Measurements from ENCODE around the gene GNB5.

Gene GNB5

GRCh38 chr15:52144656-52145178 is 46.5 kb downstream of the GNB5 start:
- no peak for DNase-seq (ENCODE audit: low spot score)

- DNase-seq (ENCODE audit: low spot score), result no peak
These were observed 47.3 kb downstream of the GNB5 start for GRCh38 chr15:52143873-52144272.

- DNase-seq (ENCODE audit: low spot score), result no peak
These were observed 50.5 kb downstream of the GNB5 start for GRCh38 chr15:52140646-52141045.

- peak; percentile 57 for DNase-seq (ENCODE audit: low spot score)
These were observed 51.4 kb downstream of the GNB5 start for GRCh38 chr15:52139599-52140462.

- no peak for DNase-seq (ENCODE audit: low spot score)
These were observed 53.5 kb downstream of the GNB5 start for GRCh38 chr15:52137432-52138357.

GRCh38 chr15:52136442-52136980 is 54.7 kb downstream of the GNB5 start:
- DNase-seq (ENCODE audit: low spot score), result no peak

- DNase-seq (ENCODE audit: low spot score), result no peak
These were observed 56.6 kb downstream of the GNB5 start for GRCh38 chr15:52134502-52135144.

GRCh38 chr15:52133510-52134220 is 57.5 kb downstream of the GNB5 start:
- DNase-seq (ENCODE audit: low spot score), result no peak

GRCh38 chr15:52132066-52132465 is 59.1 kb downstream of the GNB5 start:
- DNase-seq (ENCODE audit: low spot score), result no peak

GRCh38 chr15:52128568-52128967 is 62.6 kb downstream of the GNB5 start:
- DNase-seq (ENCODE audit: low spot score), result no peak

- no peak for DNase-seq (ENCODE audit: low spot score)
These were observed 66.8 kb downstream of the GNB5 start for GRCh38 chr15:52124270-52124880.

- DNase-seq (ENCODE audit: low spot score), result no peak
These were observed 69.3 kb downstream of the GNB5 start for GRCh38 chr15:52121896-52122295.

GRCh38 chr15:52121006-52121405 is 70.2 kb downstream of the GNB5 start:
- no peak for DNase-seq (ENCODE audit: low spot score)

- DNase-seq (ENCODE audit: low spot score), result no peak
These were observed 70.7 kb downstream of the GNB5 start for GRCh38 chr15:52120488-52120887.

GRCh38 chr15:52118969-52119749 is 72.0 kb downstream of the GNB5 start:
- DNase-seq (ENCODE audit: low spot score), result no peak

GRCh38 chr15:52117549-52117948 is 73.6 kb downstream of the GNB5 start:
- DNase-seq (ENCODE audit: low spot score), result no peak

- DNase-seq (ENCODE audit: low spot score), result no peak
These were observed 75.4 kb downstream of the GNB5 start for GRCh38 chr15:52115598-52116427.

GRCh38 chr15:52114261-52115055 is 76.7 kb downstream of the GNB5 start:
- no peak for DNase-seq (ENCODE audit: low spot score)
